Chondrocyte (in vitro differentiated cells): ENCODE results near the gene NAALAD2. TPM values are rescaled to one million over a fixed set of nuclear protein-coding genes. Genes with fewer than 3 reads are reported as not detected.
"Not testable (repeated sequence)": the region's sequence is repeated elsewhere in the genome, so short reads cannot be mapped to it uniquely, and the experiment has no call there.

ENCODE experiments used
- DNase-seq: peaks from one replicate; pipeline ENCODE4 v3.0.0; 2021; ENCODE audit warnings: mixed read lengths, low spot score
- H3K27ac Mint-ChIP-seq: one replicate; pipeline ENCODE4 v1.8.0; 2021; ENCODE audit warnings: mild to moderate bottlenecking, moderate library complexity, mixed read lengths; ENCODE audit not compliant: unreplicated experiment
- H3K27me3 Mint-ChIP-seq: 2 replicates; pipeline ENCODE4 v1.8.0; 2021; ENCODE audit warnings: low read depth, mixed read lengths
- H3K36me3 Mint-ChIP-seq: 2 replicates; pipeline ENCODE4 v1.8.0; 2021; ENCODE audit warnings: low read depth, mixed read lengths
- H3K4me1 Mint-ChIP-seq: 2 replicates; pipeline ENCODE4 v1.8.0; 2021; ENCODE audit warnings: low read depth, mild to moderate bottlenecking, mixed read lengths
- H3K4me3 Mint-ChIP-seq: one replicate; pipeline ENCODE4 v1.8.0; 2021; ENCODE audit warnings: mild to moderate bottlenecking, moderate library complexity, mixed read lengths; ENCODE audit not compliant: unreplicated experiment
- H3K9me3 Mint-ChIP-seq: 2 replicates; pipeline ENCODE4 v1.8.0; 2021; ENCODE audit warnings: low read depth, mixed read lengths
- total RNA-seq: library from RNA; stranded (reverse); gene quantifications from 3 replicates; pipeline ENCODE4 v1.2.1, GENCODE V29; 2021
- TF ChIP-seq, protein P1 (sequence below): fragments of 200-600 bp; sonication (generic); IDR thresholded peaks from 2 replicates; pipeline ENCODE4 v1.5.0; 2021; ENCODE audit warnings: antibody characterized with exemption, mild to moderate bottlenecking, moderate library complexity

Gene NAALAD2
- total RNA-seq, 1 donor from 2014 or later, result 1.1 TPM

GRCh38 chr11:90148900-90149299 lies 14.4 kb downstream of the NAALAD2 start:
- H3K4me1 Mint-ChIP-seq, result no peaks in the 10 kb centered on the region
- H3K4me3 Mint-ChIP-seq, result no peak overlapping the region
- no peak overlapping the region for H3K27ac Mint-ChIP-seq
- DNase-seq, result no peak
- TF ChIP-seq, protein P1, sequence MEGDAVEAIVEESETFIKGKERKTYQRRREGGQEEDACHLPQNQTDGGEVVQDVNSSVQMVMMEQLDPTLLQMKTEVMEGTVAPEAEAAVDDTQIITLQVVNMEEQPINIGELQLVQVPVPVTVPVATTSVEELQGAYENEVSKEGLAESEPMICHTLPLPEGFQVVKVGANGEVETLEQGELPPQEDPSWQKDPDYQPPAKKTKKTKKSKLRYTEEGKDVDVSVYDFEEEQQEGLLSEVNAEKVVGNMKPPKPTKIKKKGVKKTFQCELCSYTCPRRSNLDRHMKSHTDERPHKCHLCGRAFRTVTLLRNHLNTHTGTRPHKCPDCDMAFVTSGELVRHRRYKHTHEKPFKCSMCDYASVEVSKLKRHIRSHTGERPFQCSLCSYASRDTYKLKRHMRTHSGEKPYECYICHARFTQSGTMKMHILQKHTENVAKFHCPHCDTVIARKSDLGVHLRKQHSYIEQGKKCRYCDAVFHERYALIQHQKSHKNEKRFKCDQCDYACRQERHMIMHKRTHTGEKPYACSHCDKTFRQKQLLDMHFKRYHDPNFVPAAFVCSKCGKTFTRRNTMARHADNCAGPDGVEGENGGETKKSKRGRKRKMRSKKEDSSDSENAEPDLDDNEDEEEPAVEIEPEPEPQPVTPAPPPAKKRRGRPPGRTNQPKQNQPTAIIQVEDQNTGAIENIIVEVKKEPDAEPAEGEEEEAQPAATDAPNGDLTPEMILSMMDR, result peak; percentile 56
- H3K36me3 Mint-ChIP-seq, result no peaks in the 10 kb centered on the region
- H3K27me3 Mint-ChIP-seq, result peaks cover 3% of the 10 kb centered on the region
- H3K9me3 Mint-ChIP-seq, result no peaks in the 10 kb centered on the region

DNA sequence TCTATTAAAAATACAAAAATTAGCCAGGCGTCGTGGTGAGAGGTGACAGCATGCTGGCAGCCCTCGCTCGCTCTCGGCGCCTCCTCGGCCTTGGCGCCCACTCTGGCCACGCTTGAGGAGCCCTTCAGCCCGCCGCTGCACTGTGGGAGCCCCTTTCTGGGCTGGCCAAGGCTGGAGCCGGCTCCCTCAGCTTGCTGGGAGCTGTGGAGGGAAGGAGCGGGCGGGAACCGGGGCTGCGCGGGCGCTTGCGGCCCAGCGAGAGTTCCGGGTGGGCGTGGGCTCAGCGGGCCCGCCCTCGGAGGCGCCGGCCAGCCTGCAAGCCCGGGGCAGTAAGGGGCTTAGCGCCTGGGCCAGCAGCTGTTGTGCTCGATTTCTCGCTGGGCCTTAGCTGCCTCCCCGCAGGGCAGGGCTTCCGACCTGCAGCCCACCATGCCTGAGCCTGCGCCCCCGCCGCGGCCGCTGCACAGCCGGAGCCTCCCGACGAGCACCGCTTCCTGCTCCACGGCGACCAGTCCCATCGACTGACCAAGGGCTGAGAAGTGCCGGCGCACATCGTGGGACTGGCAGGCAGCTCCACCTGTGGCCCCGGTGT lies 32.6 kb downstream of the NAALAD2 start:
- DNase-seq, result peak; percentile 88
- H3K9me3 Mint-ChIP-seq, H3K4me3 Mint-ChIP-seq, H3K4me1 Mint-ChIP-seq, H3K27ac Mint-ChIP-seq, H3K36me3 Mint-ChIP-seq, H3K27me3 Mint-ChIP-seq: not testable (repeated sequence)

- not testable (repeated sequence) for H3K27me3 Mint-ChIP-seq, H3K9me3 Mint-ChIP-seq, H3K4me3 Mint-ChIP-seq, DNase-seq, H3K27ac Mint-ChIP-seq, H3K4me1 Mint-ChIP-seq, H3K36me3 Mint-ChIP-seq
These were observed 33.2 kb downstream of the NAALAD2 start for GRCh38 chr11:90167704-90168103.

DNA sequence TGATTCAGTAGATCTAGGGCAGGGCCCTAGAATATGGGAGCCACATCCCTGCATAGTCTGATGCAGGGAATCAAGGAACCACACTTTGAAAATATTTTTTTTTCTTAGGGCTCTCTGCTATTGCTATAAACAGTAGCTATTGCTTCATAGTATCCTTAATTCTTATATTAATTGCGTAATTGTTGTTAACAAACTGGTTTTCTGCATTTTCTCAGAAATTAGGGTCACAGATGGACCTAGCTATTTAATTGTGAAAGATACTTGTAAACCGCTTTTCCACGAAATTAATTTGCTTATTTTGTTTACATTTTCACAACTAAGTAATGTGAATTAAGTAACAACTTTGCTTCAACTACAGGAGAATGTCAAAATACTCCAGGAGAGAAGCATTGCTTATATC lies 34.1 kb downstream of the NAALAD2 start:
- TF ChIP-seq, protein P1, result no peak
- Mint-ChIP-seq H3K4me1 (no peaks in the 10 kb centered on the region), H3K36me3 (no peaks in the 10 kb centered on the region), H3K27me3 (peaks cover 7% of the 10 kb centered on the region), H3K4me3 (no peak overlapping the region), H3K27ac (no peak overlapping the region), H3K9me3 (peaks cover 2% of the 10 kb centered on the region)
- no peak for DNase-seq

DNA sequence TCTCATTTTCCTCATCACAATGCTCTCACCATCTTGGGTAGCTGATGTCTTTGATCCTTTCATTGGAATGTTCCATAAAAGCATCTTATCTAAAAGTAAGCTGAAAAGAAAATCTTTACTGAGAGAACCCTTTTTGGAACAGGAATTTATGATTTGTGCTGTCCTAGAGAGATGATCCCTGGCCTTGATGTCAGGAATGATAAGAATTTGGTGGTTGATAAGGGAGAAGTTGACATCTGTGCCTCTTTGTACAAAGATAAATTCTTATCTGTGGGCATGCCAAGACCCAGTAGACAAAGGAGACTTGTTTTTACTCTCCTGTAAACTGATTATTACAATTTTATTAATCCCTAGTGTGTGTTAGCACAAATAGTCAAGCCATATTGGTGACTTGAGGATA lies 36.9 kb downstream of the NAALAD2 start:
- H3K27ac Mint-ChIP-seq, result no peak overlapping the region
- no peak overlapping the region for H3K4me3 Mint-ChIP-seq
- H3K27me3 Mint-ChIP-seq, result peaks cover 7% of the 10 kb centered on the region
- DNase-seq, result no peak
- no peaks in the 10 kb centered on the region for H3K4me1 Mint-ChIP-seq
- H3K9me3 Mint-ChIP-seq, result no peaks in the 10 kb centered on the region
- TF ChIP-seq, protein P1, result no peak
- no peaks in the 10 kb centered on the region for H3K36me3 Mint-ChIP-seq

- Mint-ChIP-seq H3K4me3 (no peak overlapping the region), H3K27me3 (peaks cover 4% of the 10 kb centered on the region), H3K4me1 (no peaks in the 10 kb centered on the region), H3K36me3 (no peaks in the 10 kb centered on the region), H3K27ac (no peak overlapping the region), H3K9me3 (no peaks in the 10 kb centered on the region)
- no peak for DNase-seq
- TF ChIP-seq, protein P1, result no peak
These were observed 41.6 kb downstream of the NAALAD2 start for GRCh38 chr11:90176069-90176468.
